Activated T-cell treated with anti-CD3 and anti-CD28 coated beads for 48 hours (primary cell): Measurements from ENCODE around the gene KCNG1.

Experiments
- DNase-seq: peaks from one replicate; pipeline ENCODE4 v3.0.0-alpha.2; 2020; ENCODE audit warnings: low read depth

The KCNG1 gene

DNA sequence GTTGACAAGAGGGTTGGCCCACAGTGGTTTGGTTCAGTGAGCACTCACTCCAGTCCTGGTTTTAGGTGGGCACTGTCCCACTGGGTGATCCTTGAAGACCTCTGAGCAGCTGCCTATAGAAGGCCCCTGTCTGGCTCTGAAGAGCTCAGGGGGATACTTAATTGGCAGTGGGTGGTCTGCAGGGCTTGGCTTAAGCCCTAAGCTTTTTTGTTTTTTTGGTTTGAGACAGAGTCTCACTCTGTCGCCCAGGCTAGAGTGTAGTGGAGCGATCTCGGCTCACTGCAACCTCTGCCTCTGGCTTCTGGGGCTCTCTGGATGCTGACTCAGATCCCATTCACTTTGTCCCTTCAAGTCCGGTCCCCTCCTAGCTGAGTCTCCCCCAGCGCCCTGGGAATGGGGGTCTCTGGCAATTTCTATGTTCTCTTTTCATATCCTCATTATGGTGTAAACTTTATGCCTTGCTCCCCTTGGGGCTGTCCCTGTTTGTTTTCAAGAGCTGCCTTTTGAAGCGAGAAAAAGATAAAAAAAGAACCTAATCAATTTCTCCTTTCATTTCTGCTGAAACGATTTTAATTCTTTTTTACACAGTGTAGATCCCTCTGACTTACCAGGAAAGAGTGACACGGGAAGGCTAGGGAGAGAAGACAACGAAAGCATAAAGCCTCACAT lies 12.2 kb upstream of the KCNG1 start:
- no peak for DNase-seq

DNA sequence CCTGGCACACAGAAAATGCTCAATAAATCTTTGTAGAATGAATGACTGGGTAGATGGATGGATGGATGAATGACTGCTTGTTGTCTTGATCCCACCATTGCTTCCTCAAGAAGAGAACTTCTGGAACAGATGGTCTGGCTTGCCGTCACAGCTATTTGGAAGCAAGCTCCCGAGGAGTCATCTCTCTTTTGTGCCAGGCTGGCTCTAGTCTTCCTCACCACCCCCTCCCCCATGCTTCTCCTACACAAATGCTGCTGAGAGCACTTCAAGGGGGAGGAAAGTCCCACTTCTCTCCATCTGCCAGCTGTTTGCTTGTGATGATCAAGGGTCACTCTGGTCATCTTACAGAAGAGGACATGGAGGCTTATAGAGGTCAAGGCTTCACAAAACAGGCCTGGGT lies 11.6 kb upstream of the KCNG1 start:
- DNase-seq = no peak

DNA sequence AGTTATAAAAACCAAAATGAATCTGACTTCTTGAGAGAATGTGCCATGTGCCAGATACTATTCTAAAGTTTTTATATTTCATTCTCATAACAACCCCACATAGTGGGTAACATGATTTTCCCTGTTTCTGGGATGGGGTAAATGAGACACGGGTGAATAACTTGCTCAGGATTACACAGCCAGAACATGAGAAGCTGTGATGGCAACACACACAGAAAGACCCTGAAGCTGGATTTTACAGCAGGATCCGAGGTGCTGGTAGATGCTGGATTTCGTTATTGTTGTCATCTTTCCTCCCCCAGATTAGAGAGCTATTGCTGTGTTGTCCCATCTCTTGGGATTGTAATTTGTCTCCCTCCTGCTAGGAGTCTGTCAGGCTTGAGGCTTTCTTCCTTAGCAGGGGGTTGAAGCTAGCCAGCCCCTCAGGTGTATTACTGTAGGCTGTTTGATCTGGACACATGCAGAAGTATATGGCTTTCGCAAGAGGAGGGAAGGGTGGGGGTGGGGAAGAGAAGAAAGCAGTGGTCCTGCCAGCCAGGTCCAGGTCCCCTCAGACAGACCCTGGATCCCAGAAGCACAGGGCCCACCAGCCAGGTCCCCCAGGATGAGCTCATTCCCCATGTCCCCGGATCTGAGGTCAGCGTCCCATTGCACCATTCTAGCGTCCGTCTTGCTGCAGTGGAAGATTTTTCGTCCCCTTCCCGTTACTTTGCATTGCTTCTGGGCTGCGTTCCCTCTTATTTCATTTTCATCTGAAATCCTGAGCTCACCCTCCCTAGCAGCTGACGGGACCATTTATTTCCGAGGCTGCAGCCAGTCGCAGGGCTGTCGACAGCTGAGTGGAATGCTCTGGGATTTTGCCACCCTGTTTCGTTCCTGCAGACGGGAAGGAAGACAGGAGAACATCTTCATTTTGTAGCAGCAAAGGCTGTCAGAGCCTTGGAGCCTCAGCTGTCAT lies 7.3 kb upstream of the KCNG1 start:
- DNase-seq = no peak

DNA sequence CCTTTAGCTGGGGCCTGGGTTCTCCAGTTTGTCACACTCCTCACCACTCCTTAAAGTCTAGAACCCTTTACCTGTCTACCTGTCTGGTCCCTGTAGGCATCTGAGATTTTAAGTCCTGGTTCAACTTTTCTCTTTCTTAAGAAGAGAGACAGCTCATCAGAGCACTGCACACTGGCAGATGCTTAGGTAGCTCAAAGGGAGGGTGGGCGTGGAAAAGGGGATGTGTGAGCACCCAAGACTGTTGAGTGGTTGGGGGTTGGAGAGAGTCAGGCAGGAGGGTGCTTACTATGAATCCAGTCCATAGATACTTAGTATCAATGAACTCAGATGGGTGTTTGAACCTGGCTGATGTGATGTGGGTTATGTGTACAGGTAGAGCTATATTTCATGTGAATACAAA lies 6.6 kb upstream of the KCNG1 start:
- DNase-seq = no peak

DNA sequence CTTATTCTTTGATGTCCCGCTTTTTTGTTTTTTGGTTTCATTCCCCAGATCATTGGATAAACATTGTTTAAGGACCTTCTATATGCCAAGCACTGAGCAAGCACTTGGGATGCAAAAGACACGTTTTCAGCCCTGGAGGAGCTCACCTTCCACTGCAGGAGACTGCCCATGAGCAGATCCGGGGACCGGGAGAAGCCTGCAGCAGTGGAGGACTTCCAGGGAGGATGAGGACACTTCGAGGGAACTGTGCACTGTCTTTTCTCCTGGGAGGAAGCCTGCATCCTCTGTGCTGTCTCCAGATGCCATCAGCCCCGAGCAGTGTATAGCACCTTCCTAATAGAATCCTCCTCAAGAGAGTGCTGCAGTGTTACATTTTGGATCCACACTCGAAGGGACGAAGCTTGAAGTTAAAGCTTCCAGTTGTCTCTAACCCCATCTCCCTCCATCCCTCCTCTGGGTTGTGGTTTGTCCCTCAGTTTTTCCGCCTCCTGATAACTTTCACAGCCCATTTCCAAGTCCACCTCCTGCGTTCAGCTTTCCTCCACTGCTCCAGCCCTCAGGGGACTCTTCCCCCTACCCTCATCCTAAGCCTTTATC lies 5.8 kb upstream of the KCNG1 start:
- DNase-seq = no peak

DNA sequence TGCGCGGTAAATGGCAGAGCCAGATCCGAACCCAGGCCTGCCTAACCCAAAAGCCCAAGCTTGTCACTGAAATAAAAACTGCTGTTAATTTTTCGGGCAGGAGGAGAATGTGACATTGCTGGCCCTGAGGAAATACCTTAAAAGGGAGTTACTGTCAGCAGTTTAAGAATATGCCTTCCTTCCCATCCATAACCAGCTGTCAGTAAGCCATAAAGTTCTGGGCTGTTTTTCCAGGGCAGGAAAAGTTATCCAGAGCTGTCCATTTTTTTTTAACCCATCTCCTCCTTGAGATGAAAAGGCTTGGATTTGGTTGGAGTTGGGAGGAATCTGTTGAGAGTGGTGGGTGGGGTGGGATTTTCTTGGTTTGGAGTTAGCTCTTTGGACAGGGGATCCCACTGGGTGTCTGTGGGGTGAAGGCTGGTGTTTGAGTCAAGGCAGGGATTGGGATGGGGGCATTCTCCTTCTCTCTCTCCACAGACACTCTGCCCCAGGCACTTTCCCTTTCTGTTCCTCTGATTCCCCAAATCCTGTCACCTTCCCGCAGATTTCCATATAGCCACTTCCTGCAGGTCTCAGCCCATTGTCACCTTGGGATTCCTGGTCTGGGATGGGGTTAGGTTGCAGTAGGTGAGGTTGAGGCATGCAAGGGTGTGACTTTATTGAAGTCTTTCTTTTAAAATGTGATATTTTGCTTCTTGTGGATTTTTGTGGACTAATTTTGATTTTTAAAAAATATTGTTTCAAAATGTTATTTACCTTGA lies 4.3 kb upstream of the KCNG1 start:
- no peak for DNase-seq

DNA sequence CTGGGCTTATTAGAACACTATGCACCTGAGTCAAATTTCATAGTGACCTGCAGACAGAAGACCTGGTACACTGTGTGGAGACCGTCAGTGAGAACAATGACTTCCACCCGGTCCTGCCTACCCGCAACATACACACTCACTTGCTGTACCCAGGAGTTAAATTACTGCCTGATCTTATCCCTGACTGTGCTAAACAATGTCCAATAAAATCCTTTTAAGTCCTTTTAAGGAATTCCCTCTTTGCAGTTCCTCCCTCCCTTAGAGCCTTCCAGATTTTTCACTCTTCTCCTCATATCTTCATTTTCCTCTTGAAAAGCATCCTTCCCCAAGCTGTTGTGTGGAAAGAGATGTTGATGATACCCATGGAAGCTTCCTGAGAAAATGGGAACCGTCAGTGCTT lies 3.4 kb upstream of the KCNG1 start:
- no peak for DNase-seq

DNA sequence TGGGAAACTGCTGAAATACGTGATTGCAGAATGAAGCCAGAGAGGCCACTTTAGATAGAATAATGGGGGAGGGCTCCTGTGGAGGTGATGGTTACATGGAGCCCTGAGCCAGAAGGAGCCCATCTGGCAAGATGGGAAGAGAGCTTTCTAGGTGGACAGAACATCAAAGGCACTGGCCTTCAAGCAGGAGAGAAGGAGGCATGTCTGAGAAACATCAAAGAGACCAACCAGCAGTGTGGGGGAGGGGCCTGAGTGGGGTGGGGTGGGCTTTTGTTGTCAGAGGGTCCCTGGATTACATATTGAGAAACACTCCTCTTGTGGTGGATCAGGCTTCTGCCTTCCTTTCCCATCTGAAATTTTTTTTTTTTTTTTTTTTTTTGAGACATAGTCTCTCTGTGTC lies 1.9 kb upstream of the KCNG1 start:
- DNase-seq = no peak

DNA sequence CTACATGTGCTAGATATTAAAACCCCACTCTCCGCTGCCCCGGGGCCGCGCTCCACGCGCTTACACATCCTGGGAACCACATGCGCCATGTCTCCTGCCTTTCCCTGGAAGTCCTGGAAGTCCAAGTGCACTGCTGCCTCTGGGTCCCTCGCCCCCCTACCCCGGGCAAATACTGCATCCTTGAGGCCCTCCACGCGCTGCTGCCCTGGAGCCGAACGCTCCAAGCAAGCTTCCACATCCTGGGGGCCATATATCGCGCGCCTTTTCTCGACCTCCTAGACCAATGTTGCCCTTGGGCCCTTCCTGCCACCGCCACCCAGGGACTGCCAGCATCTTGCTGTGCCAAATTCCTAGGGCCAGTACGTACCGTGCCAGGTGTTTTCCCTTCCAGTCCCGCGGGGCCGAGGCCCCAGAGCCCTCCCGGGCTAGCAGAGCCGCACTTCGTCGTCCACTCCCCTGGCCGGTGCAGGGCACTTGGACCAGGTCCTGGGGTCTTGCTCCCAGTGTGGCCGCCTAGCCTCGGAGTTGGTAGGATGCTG lies 779 bp upstream of the KCNG1 start:
- no peak for DNase-seq

DNA sequence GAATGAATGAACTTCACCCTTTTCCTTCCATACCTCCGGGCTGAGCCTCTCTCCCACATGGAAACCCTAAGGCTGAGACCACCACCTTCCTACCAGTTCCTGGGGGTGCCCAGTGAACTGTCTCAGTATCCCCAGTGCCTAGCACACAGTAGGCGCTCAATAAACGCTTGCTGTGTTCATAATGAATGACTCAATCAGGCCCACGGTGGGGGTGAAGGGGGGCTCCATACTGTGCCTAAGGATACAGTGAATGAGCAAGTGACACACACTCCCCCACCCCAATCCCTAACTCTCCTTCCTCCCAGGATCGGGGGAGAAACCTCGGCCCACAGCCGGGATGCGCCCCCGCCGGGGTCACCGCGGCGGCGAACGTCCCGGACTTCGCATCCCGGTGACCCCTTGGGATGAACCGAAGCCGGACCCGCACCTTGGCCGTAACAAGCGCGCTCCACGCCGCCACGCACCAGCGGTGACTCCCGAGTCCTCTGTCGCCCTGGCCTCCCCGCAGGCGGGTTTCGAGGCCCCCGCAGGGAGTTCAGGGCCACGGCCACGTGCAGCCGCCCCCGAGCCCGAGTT lies 592 bp downstream of the KCNG1 start:
- no peak for DNase-seq

DNA sequence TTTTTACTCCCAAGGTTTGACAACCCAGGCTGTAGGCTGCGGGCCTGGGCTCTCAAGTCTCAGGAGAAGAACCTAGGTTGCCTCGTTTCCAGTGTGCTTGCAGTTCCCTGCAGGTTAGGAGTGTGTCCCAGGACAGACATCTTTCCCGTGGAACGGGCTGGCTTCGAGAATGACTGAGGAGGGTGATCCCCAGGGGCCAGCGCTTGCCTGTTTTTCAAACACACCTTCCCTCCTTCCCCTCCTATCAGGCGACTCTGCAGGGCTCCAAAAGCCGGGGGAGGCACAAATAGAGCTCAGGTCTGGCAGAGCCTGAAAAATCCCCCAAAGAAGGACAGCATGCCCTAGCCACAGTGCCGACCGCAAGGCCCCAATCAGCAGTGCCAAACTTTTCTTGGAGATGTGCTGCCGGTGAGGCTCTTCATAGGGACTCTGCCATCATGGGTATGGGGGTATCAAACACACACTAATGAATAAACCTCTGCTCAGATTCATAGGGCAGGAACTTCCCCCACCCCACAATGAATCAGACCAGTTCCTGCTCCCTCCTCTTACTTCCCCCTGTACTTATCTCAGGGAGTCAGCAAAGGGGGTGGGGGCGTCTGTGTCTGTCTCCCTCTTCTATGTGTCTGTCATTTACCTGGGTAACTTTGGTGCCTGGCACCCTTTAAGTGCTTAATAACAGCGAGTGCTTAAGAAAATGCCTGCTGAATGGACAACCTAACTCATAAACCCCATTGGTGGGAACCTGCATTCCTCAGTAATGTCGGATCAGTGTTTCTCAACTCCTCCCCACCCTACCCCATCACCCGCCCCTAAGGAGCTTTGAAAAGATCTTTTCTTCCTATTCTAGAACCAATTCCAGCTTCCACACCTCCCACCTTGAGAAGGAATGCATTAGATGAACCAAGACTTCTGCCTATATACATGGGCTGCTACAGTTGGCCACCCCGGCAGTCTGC lies 1.6 kb downstream of the KCNG1 start:
- no peak for DNase-seq

DNA sequence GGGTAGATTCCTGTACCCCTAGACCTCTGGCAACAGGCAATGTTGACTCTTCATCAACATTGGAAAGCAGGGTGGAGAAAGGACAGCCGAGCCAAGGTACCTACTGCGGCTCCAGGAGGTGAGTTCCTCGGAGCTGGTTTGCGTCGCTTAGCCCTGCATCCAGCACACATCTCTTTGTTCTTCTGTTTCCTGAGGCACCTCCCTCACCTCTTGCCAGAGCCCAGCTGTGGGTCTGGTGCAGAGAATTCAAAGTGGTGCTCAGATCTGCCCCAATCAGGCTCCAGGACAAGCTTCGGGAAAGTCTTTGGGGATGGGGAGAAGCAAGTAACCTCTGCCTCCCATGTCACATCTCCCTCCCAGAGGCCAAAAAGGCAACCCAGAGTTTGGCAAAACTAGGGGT lies 2.2 kb downstream of the KCNG1 start:
- no peak for DNase-seq

DNA sequence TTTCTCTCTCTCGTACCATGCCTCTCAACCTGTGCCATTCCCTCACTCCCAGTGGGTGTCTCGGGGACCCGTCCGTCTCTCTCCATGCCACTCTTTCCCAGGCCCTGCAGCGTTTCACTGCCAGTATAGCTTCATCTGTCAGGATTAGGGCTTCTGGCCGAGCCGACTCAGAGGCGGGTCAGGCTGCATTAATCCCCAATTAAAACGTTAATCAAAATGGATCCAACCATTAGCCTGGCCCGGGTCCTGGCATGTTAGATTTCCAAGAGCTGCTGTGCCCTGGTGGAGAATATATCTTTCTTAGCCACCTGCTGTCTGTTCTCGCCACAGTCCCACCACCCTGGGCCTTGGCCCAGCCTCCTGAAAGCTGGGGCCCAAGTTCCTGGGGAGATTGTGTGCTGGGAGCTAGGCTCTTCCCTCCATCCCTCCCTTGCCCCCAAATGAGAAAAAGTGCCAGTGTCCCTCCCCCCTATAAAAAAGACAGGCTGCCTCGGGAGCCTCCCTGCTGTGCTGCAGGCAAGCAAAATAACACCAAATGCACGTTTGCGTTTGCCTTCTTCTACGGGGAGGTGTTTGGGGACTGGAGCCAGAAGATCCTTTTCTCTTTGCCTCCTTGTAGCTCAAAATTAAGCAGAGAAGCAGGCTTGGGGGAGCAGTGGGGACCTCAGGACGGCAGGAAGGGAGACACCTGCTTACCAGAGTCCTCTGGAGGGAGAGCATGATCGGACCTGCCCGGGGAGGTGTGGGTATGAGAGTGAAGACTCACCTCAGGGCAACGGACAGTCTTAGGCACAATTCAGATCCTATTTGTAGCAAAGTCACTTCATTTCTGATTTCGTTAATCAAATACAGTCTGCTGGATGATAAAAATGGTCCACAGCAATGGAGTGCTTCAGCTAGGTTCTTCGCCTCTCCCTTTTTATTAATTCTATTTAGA lies 3.0 kb downstream of the KCNG1 start:
- DNase-seq = no peak

DNA sequence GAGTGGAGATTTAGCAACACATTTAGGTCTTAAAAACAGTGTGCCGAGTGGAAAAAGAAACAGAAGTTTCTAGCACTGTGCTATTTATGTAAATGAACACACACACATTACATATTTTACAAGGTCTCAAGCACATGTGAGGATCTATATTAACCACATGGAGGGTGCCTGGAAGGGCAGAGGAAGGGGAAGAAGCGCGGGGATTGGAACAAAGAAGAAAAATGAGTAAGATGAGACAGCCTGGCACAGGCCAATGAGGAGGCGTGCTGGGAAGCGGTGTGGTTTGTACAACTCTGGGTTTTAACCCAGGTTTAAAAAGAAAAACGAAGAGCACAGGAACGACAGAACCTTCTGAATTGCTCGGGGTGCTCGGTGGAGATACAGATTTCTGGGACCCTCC lies 5.7 kb downstream of the KCNG1 start:
- no peak for DNase-seq

DNA sequence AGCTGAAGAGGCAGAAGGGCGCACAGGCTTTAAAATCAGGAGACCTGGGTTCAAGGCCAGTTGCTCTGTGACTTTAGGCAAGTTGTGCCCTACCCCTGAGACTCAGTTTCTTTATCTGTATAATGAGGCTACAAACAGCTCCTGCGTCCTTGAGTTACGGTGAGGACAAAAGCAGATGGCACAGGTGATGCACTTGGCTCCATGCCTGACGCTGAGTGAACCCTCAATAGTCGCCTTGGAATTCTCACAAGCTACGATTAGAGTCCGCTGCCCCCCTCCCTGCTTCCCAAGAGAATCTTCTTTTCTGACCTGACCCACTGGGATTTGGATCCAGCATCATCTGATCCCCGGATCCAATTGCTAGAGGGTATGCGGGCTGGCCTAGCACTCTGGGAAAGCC lies 6.4 kb downstream of the KCNG1 start:
- DNase-seq = no peak

DNA sequence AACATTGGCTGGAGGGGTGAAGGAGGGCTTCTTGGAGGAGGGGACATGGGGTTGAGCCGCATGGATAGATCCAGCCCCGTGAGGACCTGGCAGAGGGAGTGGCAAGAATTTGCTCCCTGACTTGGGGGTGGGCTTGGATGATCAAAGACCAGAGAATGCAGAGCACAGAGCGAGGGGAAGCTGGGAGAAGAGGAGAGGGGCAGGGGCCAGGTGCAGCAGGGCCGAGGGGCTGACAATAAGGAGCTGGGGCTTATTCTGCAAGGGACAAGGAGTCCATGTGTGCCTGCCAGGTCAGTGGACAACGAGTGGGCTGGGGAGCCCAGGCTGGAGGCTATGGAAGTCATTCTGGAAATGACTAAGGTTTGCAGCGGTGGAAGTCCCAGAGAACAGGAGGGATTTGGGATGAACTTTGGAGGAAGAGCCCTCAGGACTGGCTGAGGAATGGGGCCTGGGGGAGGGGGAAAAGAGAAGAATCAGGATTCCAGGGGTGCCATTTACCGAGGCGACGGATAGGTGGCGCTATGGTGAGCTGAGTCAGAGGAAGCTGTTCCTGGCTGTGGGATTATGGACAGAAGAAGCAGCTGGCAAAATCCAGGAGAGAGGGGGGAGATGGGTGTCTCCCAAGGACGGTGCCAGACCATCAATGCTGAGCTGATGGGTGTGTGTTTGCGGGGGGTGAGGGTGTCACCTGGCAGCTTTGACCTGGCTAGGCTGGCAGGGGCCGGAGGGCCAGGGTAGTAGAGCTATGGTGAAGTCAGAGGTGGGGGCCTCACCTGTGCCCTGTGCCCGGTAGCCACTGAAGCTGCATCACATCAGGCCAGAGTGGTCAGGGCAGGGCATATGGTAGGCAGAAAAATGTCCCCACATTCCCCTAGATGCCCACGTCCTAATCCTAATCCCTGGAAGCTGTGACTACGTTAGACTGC lies 7.8 kb downstream of the KCNG1 start:
- DNase-seq = peak; percentile 21

DNA sequence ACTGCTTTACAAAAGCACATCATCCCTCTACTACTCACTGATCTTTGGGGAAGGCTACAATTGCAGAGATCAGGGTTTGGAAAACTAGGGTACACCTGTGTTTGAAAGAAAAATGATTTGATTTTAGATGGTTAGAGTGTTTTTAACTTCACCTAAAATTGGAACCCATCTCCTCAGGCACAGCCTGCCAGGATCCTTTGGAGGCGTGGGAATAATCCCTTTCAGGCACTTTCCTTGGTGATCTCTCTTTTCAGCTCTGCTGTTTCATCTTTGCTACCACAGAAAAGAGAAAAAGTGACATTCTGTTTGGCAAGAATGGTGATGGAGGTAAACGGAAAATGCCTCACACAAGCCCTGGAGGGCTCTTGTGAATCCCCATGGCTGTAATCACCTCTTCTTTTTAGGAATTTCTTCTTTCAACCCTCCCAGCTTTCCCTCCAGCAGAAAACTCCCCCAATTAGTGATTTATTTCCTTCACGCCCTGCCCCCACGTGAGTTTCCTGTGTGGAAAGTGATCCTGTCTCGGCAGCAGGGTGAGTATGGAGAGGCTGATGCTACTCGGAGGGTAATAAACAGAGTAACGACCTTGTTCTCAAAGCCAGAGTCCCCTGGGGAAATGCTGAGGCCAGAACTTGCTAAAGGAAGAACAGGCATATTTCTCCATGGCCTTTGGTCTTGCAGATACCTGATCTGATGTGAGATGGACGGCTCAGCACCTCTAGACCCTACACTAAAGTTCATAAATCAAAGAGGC lies 9.2 kb downstream of the KCNG1 start:
- DNase-seq = no peak

DNA sequence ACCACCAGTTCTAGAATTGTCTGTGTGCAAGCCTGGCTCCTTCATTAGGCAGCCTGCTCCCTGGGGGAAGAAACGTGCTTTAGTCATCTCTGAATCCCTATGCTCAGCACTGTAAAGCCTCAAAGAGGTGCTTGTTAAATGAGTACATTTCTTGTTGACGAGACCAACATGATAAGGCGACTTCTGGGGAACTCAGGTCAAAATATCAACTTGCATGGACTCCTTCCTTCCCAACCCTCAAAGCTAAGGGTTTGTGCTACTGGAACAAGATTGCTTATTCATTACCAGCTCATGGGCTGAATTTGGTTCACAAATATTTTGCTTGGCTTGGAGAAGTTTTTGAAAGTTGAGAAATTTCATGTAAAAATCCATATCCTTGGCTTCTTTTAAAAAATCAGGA lies 10.6 kb downstream of the KCNG1 start:
- DNase-seq = no peak
